Measurements from ENCODE around the gene TMEM163.
"Not testable (repeated sequence)": the region's sequence is repeated elsewhere in the genome, so short reads cannot be mapped to it uniquely, and the experiment has no call there.

TMEM163 gene

DNA sequence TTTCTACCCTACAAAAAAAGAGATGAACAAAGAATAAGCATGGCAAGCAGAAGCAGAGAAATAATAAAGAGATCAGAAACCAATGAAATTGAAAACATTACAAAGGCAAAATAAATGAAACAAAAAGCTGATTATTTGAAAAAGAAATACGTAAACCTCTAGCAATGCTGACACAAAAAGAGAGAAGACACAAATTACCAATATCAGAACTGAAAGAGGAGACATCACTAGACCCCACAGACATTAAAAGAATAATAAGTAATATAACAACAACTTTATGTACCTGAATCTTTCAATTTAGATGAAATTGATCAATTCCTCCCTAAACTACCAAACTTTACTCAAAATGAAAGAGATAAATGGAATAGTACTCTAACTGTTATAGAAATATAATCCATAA lies 75.9 kb downstream of the TMEM163 start:
- Mint-ChIP-seq H3K4me3 (no peak overlapping the region), H3K9me3 (no peaks in the 10 kb centered on the region), H3K4me1 (ENCODE audit: low read depth) (no peaks in the 10 kb centered on the region), H3K27me3 (ENCODE audit: low read depth) (peaks cover 6% of the 10 kb centered on the region), H3K27ac (no peak overlapping the region), H3K36me3 (ENCODE audit: low read depth) (no peaks in the 10 kb centered on the region)

DNA sequence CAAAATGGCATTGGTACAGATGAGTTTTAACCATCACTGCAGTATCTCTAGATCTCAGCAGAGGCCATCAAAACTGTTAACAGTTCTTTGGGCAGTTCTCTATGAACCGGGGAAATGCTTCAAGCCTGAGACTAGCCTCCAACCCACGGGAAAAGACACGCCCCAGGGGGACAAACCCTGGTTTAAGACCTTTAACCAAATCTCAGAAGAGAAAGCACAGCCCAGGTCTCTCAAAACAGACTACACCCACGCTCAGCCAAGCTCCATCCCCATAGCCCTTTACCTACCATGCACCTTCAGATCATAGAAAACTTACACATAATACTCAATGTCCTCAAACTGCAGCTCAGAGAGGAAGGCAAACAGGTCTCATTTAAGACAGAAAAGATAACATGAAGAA lies 78.3 kb downstream of the TMEM163 start:
- Mint-ChIP-seq H3K36me3 (ENCODE audit: low read depth) (no peaks in the 10 kb centered on the region), H3K4me1 (ENCODE audit: low read depth) (no peaks in the 10 kb centered on the region), H3K27ac (no peak overlapping the region)

DNA sequence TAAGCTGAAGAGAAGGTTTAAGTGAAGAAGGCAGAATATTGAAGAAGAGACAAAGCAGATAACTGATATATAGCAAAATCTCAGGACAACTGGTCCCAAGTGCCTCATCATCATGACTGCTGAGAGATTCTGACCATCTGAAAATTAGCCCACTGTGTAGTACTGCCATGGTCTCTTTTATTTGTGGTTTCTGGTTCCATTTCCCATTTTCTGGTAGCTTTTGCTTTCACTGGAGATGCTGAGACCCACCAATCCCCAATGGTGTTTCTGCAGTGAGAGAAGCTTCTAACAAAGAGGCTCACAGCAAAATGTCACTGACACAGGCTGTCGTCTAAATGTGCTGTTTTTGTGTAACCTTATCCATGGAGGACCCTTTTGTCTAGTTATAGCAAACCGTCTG lies 79.5 kb downstream of the TMEM163 start:
- H3K4me3 Mint-ChIP-seq = no peak overlapping the region
- peaks cover 9% of the 10 kb centered on the region for H3K27me3 Mint-ChIP-seq (ENCODE audit: low read depth)
- no peaks in the 10 kb centered on the region for H3K4me1 Mint-ChIP-seq (ENCODE audit: low read depth)
- no peaks in the 10 kb centered on the region for H3K9me3 Mint-ChIP-seq
- H3K36me3 Mint-ChIP-seq (ENCODE audit: low read depth) = no peaks in the 10 kb centered on the region
- no peak overlapping the region for H3K27ac Mint-ChIP-seq

More for the DNA sequence above, 78.3 kb downstream of the TMEM163 start:
- peaks cover 6% of the 10 kb centered on the region for H3K27me3 Mint-ChIP-seq (ENCODE audit: low read depth)
- H3K9me3 Mint-ChIP-seq = no peaks in the 10 kb centered on the region
- no peak overlapping the region for H3K4me3 Mint-ChIP-seq

DNA sequence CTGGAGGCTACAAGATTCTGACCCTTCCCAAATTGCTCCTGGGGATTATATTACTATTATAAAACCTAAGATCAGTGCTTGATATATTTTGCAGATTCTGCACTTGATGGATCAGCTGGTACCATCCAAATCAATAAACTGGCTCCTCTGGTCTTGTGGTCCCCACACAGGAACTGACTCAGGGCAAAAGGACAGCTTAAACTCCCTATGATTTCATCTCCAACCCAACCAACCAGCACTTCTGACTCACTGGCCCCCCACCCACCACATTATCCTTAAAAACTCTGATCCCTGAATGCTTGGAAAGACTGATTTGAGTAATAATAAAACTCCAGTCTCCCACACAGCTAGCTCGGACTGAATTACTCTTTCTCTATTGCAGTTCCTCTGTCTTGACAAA lies 82.1 kb downstream of the TMEM163 start:
- Mint-ChIP-seq H3K4me3 (no peak overlapping the region), H3K4me1 (ENCODE audit: low read depth) (peaks cover 2% of the 10 kb centered on the region), H3K27me3 (ENCODE audit: low read depth) (peaks cover 12% of the 10 kb centered on the region), H3K27ac (no peak overlapping the region), H3K9me3 (no peaks in the 10 kb centered on the region), H3K36me3 (ENCODE audit: low read depth) (no peaks in the 10 kb centered on the region)

DNA sequence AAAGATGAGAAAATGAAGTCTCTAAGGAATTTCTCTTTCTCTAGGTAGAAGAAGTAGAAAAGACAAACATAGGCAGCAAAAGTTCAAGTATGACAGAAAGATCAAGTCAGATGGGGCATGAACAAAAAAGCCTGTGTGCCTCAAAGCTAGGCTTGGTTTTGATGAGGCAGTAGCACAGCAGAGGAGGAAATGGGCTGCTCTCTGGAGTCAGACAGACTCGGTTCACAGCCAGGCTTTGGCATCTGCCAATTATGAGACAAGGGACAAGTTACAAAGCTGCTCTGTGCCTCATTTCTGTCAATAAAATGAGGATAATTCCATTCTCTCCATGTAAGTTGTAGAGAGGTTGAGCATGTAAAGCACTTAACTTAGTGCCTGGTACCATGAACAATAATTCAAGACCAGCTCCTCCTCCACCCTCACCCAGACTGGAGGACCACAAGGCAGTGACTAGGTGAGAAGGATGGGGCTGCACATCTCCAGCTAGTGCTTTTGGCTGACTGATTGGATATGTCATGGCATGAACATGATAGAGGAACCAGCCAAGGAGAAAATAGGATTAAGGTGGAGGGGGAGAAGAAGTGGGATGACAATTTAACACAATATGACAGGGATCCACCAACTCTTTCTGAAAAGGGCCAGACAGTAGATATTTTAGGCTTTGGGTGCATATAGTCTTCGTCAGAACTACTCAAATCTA lies 84.6 kb downstream of the TMEM163 start:
- no peaks in the 10 kb centered on the region for H3K36me3 Mint-ChIP-seq (ENCODE audit: low read depth)
- peaks cover 2% of the 10 kb centered on the region for H3K4me1 Mint-ChIP-seq (ENCODE audit: low read depth)
- H3K4me3 Mint-ChIP-seq = no peak overlapping the region
- H3K9me3 Mint-ChIP-seq = no peaks in the 10 kb centered on the region
- H3K27me3 Mint-ChIP-seq (ENCODE audit: low read depth) = peaks cover 12% of the 10 kb centered on the region
- H3K27ac Mint-ChIP-seq = peak overlapping the region; percentile 12

DNA sequence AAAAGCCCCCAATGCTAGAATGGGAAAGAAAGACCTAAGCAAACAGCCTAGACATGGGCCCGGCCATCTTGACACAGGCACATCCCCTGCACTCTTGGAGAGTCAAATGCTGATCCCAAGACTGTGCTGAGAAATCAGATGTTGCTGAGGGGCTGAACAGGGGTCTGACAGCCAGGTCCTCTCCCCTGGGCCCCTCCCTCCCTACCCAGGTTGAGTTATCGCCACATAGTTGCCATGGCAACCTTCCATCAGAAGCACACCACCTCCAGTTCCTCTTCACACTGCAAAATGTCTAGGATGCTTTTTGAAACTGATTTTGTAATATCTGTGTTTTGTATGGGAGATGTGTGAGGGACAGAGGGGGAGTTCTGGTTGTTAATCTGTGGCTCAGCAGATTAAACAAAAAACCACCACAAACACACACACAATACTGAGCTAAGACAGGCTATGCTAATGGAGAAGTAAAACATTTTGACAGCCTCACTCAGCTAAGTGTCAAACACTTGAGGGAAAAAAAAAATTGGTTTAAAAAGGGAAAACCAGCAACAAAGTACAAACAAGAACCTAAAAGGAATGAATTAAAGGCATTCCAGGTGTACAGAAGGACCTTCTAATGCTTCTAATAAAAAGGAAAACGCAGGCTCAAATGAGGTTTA lies 88.2 kb downstream of the TMEM163 start:
- H3K4me3 Mint-ChIP-seq = no peak overlapping the region
- no peak overlapping the region for H3K27ac Mint-ChIP-seq
- H3K36me3 Mint-ChIP-seq (ENCODE audit: low read depth) = no peaks in the 10 kb centered on the region
- no peaks in the 10 kb centered on the region for H3K9me3 Mint-ChIP-seq
- peaks cover 10% of the 10 kb centered on the region for H3K27me3 Mint-ChIP-seq (ENCODE audit: low read depth)
- H3K4me1 Mint-ChIP-seq (ENCODE audit: low read depth) = peaks cover 2% of the 10 kb centered on the region

DNA sequence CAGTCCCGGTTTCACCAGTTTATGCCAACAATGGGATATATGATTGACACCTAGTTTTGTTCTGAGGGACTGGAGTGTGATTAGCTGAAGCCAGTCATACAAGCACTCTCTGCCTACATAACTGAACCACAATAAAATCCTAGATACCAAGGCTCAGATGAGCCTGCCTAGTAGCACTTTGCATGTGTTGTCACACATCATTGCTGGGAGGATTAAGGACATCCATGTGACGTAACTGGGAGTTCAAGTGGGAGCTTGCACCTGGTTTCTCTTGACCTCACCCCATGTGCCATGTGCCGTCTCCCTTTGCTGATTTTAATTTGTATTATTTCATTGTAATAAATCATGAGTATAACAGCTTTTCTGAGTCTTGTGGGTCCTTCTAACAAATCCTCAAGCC lies 90.3 kb downstream of the TMEM163 start:
- Mint-ChIP-seq H3K4me1 (ENCODE audit: low read depth) (peaks cover 5% of the 10 kb centered on the region), H3K36me3 (ENCODE audit: low read depth) (no peaks in the 10 kb centered on the region), H3K9me3 (no peaks in the 10 kb centered on the region), H3K27me3 (ENCODE audit: low read depth) (peaks cover 9% of the 10 kb centered on the region), H3K27ac (no peak overlapping the region), H3K4me3 (no peak overlapping the region)

DNA sequence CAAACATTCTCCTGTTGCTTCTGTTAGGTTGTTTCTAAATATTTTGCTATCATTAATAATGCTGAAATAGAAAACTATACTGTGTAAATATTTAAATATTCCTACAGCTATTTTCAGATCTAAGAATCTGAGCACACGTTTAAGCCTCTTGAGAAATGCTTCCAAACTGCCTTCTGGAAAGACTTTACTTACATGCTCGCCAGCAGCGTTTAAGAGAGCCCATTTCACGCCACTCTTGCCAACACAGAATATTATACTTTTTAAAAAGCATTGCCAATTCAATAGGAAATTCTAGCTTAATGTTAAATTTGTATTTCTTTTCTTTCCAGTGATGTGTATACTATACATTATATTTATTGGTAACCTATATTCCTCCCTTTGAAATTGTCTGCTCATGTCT lies 92.0 kb downstream of the TMEM163 start:
- H3K27ac Mint-ChIP-seq = no peak overlapping the region
- H3K27me3 Mint-ChIP-seq (ENCODE audit: low read depth) = peaks cover 9% of the 10 kb centered on the region
- no peaks in the 10 kb centered on the region for H3K36me3 Mint-ChIP-seq (ENCODE audit: low read depth)
- no peak overlapping the region for H3K4me3 Mint-ChIP-seq
- H3K9me3 Mint-ChIP-seq = no peaks in the 10 kb centered on the region
- peaks cover 6% of the 10 kb centered on the region for H3K4me1 Mint-ChIP-seq (ENCODE audit: low read depth)

DNA sequence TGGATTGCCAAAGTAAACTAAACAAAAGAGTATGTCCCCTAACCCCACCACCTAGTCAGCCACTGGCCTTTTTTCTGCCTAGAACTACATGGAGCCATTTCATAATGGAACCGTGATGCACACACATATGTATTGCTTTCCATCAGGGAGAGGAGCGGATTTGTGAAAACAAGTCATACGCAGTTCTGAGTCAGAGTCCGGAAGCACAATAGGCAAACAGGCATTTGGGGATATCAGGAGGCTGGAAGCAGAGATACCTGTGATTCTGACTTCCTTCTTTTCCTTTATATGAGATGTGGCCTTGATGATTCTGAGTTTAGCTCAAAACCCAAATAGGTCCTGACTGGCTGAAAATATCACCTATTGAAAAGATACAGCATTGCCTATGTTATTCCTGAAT lies 93.5 kb downstream of the TMEM163 start:
- Mint-ChIP-seq H3K9me3 (no peaks in the 10 kb centered on the region), H3K27me3 (ENCODE audit: low read depth) (peaks cover 9% of the 10 kb centered on the region), H3K4me3 (no peak overlapping the region), H3K27ac (no peak overlapping the region), H3K4me1 (ENCODE audit: low read depth) (peaks cover 6% of the 10 kb centered on the region), H3K36me3 (ENCODE audit: low read depth) (no peaks in the 10 kb centered on the region)

DNA sequence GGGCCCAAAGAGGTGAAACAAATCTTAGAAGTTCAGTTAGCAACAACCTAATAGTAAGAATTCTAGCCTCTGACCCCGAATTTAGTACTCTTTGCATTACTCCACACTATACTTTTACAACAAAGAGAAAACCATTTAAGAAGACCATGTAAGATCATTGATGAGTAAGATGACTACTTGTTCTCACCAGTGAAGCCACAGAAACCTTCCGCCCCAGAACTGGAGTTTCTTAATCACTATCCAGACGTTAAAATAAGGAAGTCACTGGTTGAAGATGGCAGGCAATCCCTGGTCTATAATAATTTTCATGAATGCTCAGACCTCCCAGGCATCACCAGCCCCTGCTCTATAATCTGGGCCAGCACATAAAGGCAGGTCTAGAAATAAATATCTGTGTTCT lies 95.0 kb downstream of the TMEM163 start:
- Mint-ChIP-seq H3K4me3 (no peak overlapping the region), H3K27ac (no peak overlapping the region), H3K9me3 (peaks cover 7% of the 10 kb centered on the region), H3K27me3 (ENCODE audit: low read depth) (peaks cover 9% of the 10 kb centered on the region), H3K36me3 (ENCODE audit: low read depth) (no peaks in the 10 kb centered on the region), H3K4me1 (ENCODE audit: low read depth) (peaks cover 6% of the 10 kb centered on the region)

DNA sequence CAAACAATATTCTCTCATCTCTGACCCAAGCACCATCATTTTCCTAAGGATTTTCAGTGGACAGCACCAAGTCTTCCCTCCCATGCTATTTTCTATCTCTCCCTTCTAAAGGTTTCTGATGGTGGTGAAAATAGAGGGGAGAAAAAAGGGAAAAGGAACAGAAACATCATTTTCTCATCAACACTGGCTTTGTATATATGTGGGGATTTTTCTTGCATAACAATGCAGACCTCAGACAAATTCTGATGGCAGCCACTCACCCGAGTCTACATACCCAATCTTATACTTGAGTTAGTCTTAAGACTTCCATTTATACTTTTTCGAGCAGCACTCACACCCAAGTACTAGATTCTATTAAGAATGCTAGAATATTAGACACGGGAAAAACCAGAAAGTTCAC lies 95.8 kb downstream of the TMEM163 start:
- Mint-ChIP-seq H3K4me3 (no peak overlapping the region), H3K4me1 (ENCODE audit: low read depth) (peaks cover 6% of the 10 kb centered on the region), H3K27ac (no peak overlapping the region), H3K9me3 (peaks cover 11% of the 10 kb centered on the region), H3K27me3 (ENCODE audit: low read depth) (peaks cover 9% of the 10 kb centered on the region), H3K36me3 (ENCODE audit: low read depth) (no peaks in the 10 kb centered on the region)

DNA sequence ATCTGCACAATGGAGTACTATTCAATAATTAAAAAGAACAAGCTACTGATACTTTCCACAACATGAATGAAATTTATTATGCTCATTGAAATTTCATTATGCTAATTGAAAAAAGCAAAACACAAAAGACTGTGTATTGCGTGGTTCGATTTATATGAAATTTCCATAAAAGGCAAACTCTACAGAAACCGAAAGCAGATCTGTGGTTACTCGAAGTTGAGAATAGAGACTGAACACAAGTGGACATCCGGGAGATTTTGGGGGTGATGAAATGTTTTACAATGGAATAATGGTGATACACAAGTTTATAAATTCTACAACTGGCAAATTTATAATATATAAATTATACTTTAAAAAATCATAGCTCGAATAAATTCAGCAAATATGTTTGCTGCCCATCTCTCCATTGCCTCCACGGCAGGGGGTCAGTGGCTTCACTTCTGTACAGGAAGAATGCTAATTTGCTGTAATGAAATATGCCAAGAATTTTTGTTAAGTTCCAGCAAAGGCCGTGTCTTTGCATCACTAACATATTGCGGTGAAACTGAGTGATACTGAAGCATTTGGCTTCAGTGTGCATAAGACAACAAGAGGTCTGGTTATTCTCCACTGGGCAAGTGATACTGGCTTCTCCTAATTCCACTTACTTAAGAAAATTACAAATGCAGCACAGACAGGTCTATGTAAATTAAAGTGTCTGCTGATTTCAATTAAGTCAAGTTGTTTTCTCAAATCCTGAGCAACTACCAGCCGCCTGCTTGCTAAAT lies 96.7 kb downstream of the TMEM163 start:
- peaks cover 6% of the 10 kb centered on the region for H3K4me1 Mint-ChIP-seq (ENCODE audit: low read depth)
- no peak overlapping the region for H3K4me3 Mint-ChIP-seq
- peaks cover 9% of the 10 kb centered on the region for H3K27me3 Mint-ChIP-seq (ENCODE audit: low read depth)
- H3K27ac Mint-ChIP-seq = no peak overlapping the region
- no peaks in the 10 kb centered on the region for H3K36me3 Mint-ChIP-seq (ENCODE audit: low read depth)
- peaks cover 11% of the 10 kb centered on the region for H3K9me3 Mint-ChIP-seq

DNA sequence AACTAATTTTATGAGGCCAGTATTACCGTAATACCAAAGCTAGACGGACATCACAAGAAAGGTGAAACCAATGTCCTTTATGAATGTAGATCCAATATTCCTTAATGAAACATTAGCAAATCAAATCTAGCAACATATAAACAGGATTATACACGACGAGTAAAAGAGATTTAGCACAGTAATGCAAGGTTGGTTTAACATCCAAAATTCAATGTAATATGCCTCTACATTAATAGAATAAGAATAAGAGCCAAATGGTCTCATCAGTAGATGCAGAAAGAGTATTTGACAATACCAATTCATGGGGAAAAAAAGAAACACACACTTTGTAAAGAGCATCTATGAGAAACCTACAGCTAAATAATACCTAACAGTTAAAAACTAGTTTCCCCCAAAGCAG lies 99.5 kb downstream of the TMEM163 start:
- Mint-ChIP-seq H3K27ac (no peak overlapping the region), H3K27me3 (ENCODE audit: low read depth) (no peaks in the 10 kb centered on the region), H3K4me3 (no peak overlapping the region), H3K4me1 (ENCODE audit: low read depth) (peaks cover 5% of the 10 kb centered on the region), H3K36me3 (ENCODE audit: low read depth) (no peaks in the 10 kb centered on the region), H3K9me3 (peaks cover 16% of the 10 kb centered on the region)

DNA sequence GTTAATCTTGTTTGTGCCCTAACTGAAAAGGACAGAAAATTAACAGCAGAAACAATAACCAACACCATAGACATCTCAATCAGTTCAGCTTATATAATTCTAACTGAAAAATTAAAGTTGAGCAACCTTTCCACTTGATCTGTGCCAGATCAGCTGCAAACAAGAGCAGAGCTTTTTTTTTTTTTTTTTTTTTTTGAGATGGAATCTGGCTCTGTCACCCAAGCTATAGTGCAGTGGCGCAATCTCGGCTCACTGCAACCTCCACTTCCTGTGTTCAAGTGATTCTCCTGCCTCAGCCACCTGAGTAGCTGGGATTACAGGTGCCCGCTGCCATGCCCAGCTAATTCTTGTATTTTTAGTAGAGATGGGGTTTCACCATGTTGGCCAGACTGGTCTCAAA lies 103.3 kb downstream of the TMEM163 start:
- H3K4me3 Mint-ChIP-seq = not testable (repeated sequence)

DNA sequence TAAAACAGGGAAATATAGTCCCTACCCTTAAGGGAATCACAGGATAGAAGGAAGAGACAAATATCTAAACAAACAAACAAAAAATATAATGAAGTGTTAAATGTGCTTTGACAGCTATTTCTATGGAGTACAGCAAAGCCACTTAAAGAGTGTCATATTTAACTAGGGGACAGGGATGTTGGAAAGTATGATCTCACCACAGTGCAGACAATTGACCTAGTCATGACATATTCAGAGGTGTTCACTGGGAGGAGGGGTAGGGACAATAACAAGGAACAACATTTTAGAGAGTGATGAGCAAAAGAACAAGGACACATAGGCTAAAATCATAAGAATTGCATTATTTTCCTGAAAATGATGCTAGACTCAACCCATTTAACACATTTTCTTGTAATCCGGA lies 107.5 kb downstream of the TMEM163 start:
- no peak overlapping the region for H3K4me3 Mint-ChIP-seq
- H3K9me3 Mint-ChIP-seq = peaks cover 28% of the 10 kb centered on the region
- H3K4me1 Mint-ChIP-seq (ENCODE audit: low read depth) = no peaks in the 10 kb centered on the region
- peaks cover 3% of the 10 kb centered on the region for H3K27me3 Mint-ChIP-seq (ENCODE audit: low read depth)
- H3K27ac Mint-ChIP-seq = no peak overlapping the region
- H3K36me3 Mint-ChIP-seq (ENCODE audit: low read depth) = peaks cover 3% of the 10 kb centered on the region

More for the DNA sequence above, 103.3 kb downstream of the TMEM163 start:
- H3K4me1 Mint-ChIP-seq (ENCODE audit: low read depth); H3K27ac Mint-ChIP-seq; H3K27me3 Mint-ChIP-seq (ENCODE audit: low read depth); H3K36me3 Mint-ChIP-seq (ENCODE audit: low read depth): not testable (repeated sequence)
- H3K9me3 Mint-ChIP-seq = peaks cover 35% of the 10 kb centered on the region
